Loucy (cell line): ENCODE results near the gene LMAN1L.

Experiments
- CTCF ChIP-seq: fragments of 200-600 bp; sonication (generic); conservative IDR thresholded peaks from 2 replicates; pipeline ENCODE4 v1.5.1; 2014; ENCODE audit warnings: mild to moderate bottlenecking, antibody characterized with exemption, low read length
- EZH2phosphoT487 ChIP-seq: fragments of 200-600 bp; IDR thresholded peaks from 2 replicates; pipeline ENCODE4 v1.6.1; 2018; ENCODE audit warnings: antibody characterized with exemption, mild to moderate bottlenecking, moderate library complexity, borderline replicate concordance

DNA sequence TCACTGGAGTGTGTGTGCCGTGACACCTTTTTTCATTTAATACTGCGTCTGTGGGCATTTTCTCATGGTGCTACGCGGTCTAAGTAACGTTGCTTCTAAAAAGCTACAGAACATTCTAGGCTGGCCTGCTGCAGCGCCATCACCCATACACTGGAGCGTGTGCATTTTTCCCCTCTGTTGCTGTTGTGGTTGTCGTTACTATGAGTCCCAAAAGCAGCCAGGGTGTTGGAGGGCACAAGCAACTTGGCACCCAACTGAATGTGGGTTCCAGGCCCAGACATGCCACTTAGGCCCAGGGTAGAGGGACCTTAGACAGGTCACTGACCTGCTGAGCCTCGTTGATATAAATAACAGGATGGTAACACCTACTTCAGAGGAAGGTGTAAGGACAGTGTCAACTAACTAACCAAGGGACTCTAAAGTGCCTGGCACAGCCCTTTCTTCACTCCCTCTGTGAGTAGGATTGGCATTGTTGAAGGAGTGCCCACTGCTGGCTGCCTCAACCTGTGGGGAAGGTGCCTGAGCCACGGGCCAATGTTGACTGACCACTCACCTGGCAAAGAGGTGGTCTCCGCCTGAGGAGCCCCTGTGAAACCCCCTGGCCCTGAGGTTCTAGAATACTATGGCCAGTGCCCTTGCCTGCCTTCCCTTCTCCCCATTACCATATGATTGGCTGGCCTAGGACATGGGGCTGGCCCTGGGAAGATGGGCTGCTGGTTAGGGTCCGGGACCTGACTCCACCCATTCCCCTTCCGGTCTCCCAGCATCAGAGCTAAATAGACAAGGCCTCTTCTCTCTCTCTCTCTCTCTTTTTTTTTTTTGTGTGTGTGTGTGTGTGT, 27.2 kb upstream of the LMAN1L start:
- TF ChIP-seq CTCF (no peak), EZH2phosphoT487 (no peak)
